Erythroblast (primary cell): ENCODE measurements around the gene ERBB4.

Source experiments
- GATA1 ChIP-seq: IDR thresholded peaks from 2 replicates; pipeline ENCODE4 v1.6.1; 2011; ENCODE audit warnings: low read depth, mild to moderate bottlenecking, control low read depth, low read length, moderate library complexity
- POLR2A ChIP-seq: IDR thresholded peaks from 2 replicates; pipeline ENCODE4 v1.6.1; 2011; ENCODE audit warnings: mild to moderate bottlenecking, low read length

DNA sequence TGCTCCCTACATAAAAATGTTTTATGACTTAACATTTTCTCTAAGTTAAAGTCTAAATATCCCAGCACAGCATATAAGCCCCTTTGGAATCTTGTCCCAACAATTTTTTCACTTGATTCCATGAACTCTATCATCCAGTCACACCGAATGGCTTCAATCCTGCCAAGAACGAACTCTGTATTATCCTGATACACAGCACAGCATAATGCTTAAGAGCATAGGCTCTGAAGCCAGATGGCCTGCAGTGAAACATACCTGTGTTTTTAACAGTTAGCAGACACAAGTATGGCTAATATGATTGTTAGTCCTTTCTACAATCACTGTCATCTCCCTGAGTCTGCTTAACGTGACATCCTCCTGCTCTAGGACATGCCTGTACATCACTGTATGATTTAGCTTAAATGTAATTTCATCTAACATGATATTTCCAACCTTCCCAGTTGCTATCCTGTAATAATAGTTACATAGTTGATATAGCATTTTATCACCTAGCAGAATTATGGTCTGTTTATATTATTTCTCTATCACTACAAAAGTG lies 669.5 kb downstream of the ERBB4 start:
- TF ChIP-seq POLR2A, result no peak
- no peak for TF ChIP-seq GATA1
